H9 (cell line): ENCODE measurements around the gene SAMD15. TPM values are rescaled to one million over a fixed set of nuclear protein-coding genes. Genes with fewer than 3 reads are reported as not detected.

Experiments
- DNase-seq: peaks from one replicate; pipeline ENCODE4 v3.0.0-alpha.2; 2017
- H2AFZ ChIP-seq: one replicate; pipeline ENCODE4 v1.6.1; 2013; ENCODE audit warnings: mild to moderate bottlenecking, low read length, control low read depth, moderate library complexity
- H2AK5ac ChIP-seq: 2 replicates; pipeline ENCODE4 v1.6.1; 2013; ENCODE audit warnings: low read length, control low read depth, mixed read lengths; ENCODE audit not compliant: insufficient read length
- H2BK120ac ChIP-seq: one replicate; pipeline ENCODE4 v1.6.1; 2013; ENCODE audit warnings: low read depth, mild to moderate bottlenecking, low read length, control low read depth, inconsistent platforms; ENCODE audit not compliant: poor library complexity, severe bottlenecking
- H2BK12ac ChIP-seq: 2 replicates; pipeline ENCODE4 v1.6.1; 2013; ENCODE audit warnings: low read length, control low read depth, mixed read lengths, low read depth; ENCODE audit not compliant: insufficient read length
- H2BK15ac ChIP-seq: 2 replicates; pipeline ENCODE4 v1.6.1; 2013; ENCODE audit warnings: low read depth, low read length, control low read depth
- H2BK20ac ChIP-seq: one replicate; pipeline ENCODE4 v1.6.1; 2013; ENCODE audit warnings: low read depth, mild to moderate bottlenecking, low read length, control low read depth, inconsistent platforms; ENCODE audit not compliant: poor library complexity, severe bottlenecking
- H2BK5ac ChIP-seq: 2 replicates; pipeline ENCODE4 v1.6.1; 2013; ENCODE audit warnings: low read length, control low read depth, mixed read lengths; ENCODE audit not compliant: insufficient read length
- H3K14ac ChIP-seq: 2 replicates; pipeline ENCODE4 v1.6.1; 2013; ENCODE audit warnings: low read length, control low read depth; ENCODE audit not compliant: insufficient read depth
- H3K18ac ChIP-seq: 2 replicates; pipeline ENCODE4 v1.6.1; 2013; ENCODE audit warnings: low read depth, mild to moderate bottlenecking, mixed read lengths, low read length, control low read depth; ENCODE audit not compliant: insufficient read length
- H3K23ac ChIP-seq: 2 replicates; pipeline ENCODE4 v1.6.1; 2013; ENCODE audit warnings: low read length, control low read depth, mixed read lengths, low read depth; ENCODE audit not compliant: insufficient read length
- H3K23me2 ChIP-seq: 2 replicates; pipeline ENCODE4 v1.6.1; 2013; ENCODE audit warnings: low read depth, mild to moderate bottlenecking, mixed read lengths, low read length, control low read depth; ENCODE audit not compliant: insufficient read length, poor library complexity, severe bottlenecking
- H3K27ac ChIP-seq: 2 replicates; pipeline ENCODE4 v1.5.1; 2013; ENCODE audit warnings: low read length, control low read depth, mixed read lengths, low read depth; ENCODE audit not compliant: insufficient read length
- H3K27me3 ChIP-seq: 2 replicates; pipeline ENCODE4 v1.6.1; 2013; ENCODE audit warnings: low read length, control low read depth, inconsistent platforms; ENCODE audit not compliant: insufficient read depth
- H3K4ac ChIP-seq: 2 replicates; pipeline ENCODE4 v1.6.1; 2013; ENCODE audit warnings: low read depth, mild to moderate bottlenecking, control low read depth, inconsistent platforms, low read length, moderate library complexity
- H3K4me1 ChIP-seq: 2 replicates; pipeline ENCODE4 v1.6.1; 2013; ENCODE audit warnings: low read length, control low read depth, inconsistent platforms; ENCODE audit not compliant: insufficient read depth
- H3K4me2 ChIP-seq: 2 replicates; pipeline ENCODE4 v1.6.1; 2013; ENCODE audit warnings: low read length, control low read depth, mixed read lengths; ENCODE audit not compliant: insufficient read length, insufficient read depth
- H3K56ac ChIP-seq: 2 replicates; pipeline ENCODE4 v1.6.1; 2013; ENCODE audit warnings: low read depth, mild to moderate bottlenecking, mixed read lengths, low read length, control low read depth; ENCODE audit not compliant: insufficient read length
- H3K79me1 ChIP-seq: 2 replicates; pipeline ENCODE4 v1.6.1; 2013; ENCODE audit warnings: low read depth, mild to moderate bottlenecking, moderate library complexity, low read length, control low read depth, inconsistent platforms; ENCODE audit not compliant: insufficient read depth, poor library complexity, severe bottlenecking
- H3K79me2 ChIP-seq: 2 replicates; pipeline ENCODE4 v1.6.1; 2013; ENCODE audit warnings: low read length, control low read depth, inconsistent platforms; ENCODE audit not compliant: insufficient read depth
- H3K9ac ChIP-seq: 2 replicates; pipeline ENCODE4 v1.6.1; 2013; ENCODE audit warnings: low read length, control low read depth, mixed read lengths; ENCODE audit not compliant: insufficient read length; ENCODE audit errors: extremely low read depth
- H3K9me3 ChIP-seq: one replicate; pipeline ENCODE4 v1.6.1; 2013; ENCODE audit warnings: low read depth, low read length, inconsistent platforms; ENCODE audit not compliant: control insufficient read depth
- H3T11ph ChIP-seq: one replicate; pipeline ENCODE4 v1.6.1; 2013; ENCODE audit warnings: mild to moderate bottlenecking, low read length, control low read depth, inconsistent platforms
- H4K20me1 ChIP-seq: one replicate; pipeline ENCODE4 v1.6.1; 2013; ENCODE audit not compliant: control insufficient read depth, insufficient read length, insufficient read depth
- H4K5ac ChIP-seq: 2 replicates; pipeline ENCODE4 v1.6.1; 2013; ENCODE audit warnings: low read depth, mild to moderate bottlenecking, mixed read lengths, low read length, control low read depth; ENCODE audit not compliant: insufficient read length
- H4K8ac ChIP-seq: replicated peaks from 2 replicates; pipeline ENCODE4 v1.6.1; 2013; ENCODE audit warnings: low read length, control low read depth, mixed read lengths, low read depth; ENCODE audit not compliant: insufficient read length
- H4K91ac ChIP-seq: 2 replicates; pipeline ENCODE4 v1.6.1; 2013; ENCODE audit warnings: low read depth, mild to moderate bottlenecking, moderate library complexity, mixed read lengths, low read length, control low read depth; ENCODE audit not compliant: insufficient read length
- H3K27ac Mint-ChIP-seq, 3 experiments: 2 replicates in 2 of 3; 3 replicates in 1 of 3; pipeline ENCODE4 v1.8.0; 2020 to 2021; ENCODE audit warnings: mixed read lengths in 3 of 3, mild to moderate bottlenecking in 1 of 3, moderate library complexity in 1 of 3
- H3K27me3 Mint-ChIP-seq: 2 replicates; pipeline ENCODE4 v1.8.0; 2021; ENCODE audit warnings: low read depth, mild to moderate bottlenecking, moderate library complexity, mixed read lengths
- H3K36me3 Mint-ChIP-seq, 3 experiments: 2 replicates in 2 of 3; 3 replicates in 1 of 3; pipeline ENCODE4 v1.8.0; 2020 to 2021; ENCODE audit warnings: low read depth in 3 of 3, mixed read lengths in 3 of 3; ENCODE audit not compliant: insufficient read depth in 1 of 3
- H3K4me1 Mint-ChIP-seq, 2 experiments: 2 replicates each; pipeline ENCODE4 v1.8.0; 2020; ENCODE audit warnings: mixed read lengths in 2 of 2
- H3K4me3 Mint-ChIP-seq, 2 experiments: 2 replicates in 1 of 2; 3 replicates in 1 of 2; pipeline ENCODE4 v1.8.0; 2020 to 2021; ENCODE audit warnings: mild to moderate bottlenecking in 2 of 2, mixed read lengths in 2 of 2, moderate library complexity in 1 of 2
- H3K9me3 Mint-ChIP-seq, 2 experiments: 2 replicates in 1 of 2; 3 replicates in 1 of 2; pipeline ENCODE4 v1.8.0; 2020; ENCODE audit warnings: mild to moderate bottlenecking in 2 of 2, mixed read lengths in 2 of 2, moderate library complexity in 1 of 2
- CTCF ChIP-seq: fragments of 200-600 bp; sonication (generic); conservative IDR thresholded peaks from 3 replicates; pipeline ENCODE4 v1.8.0; 2021; ENCODE audit warnings: antibody characterized with exemption, mild to moderate bottlenecking
- WGBS: extraction: QIAGEN DNeasy Blood & Tissue Kit; methylation state at CpG from one replicate; pipeline ENCODE4 v1.1.7; 2013; ENCODE audit warnings: missing lambda C conversion rate, low lambda C conversion rate, mixed read lengths; ENCODE audit not compliant: insufficient read length; ENCODE audit errors: extremely low coverage; 5-methylcytosine and 5-hydroxymethylcytosine counted together
- total RNA-seq: library from RNA; stranded (reverse); gene quantifications from 2 replicates; pipeline ENCODE4 v1.2.1, GENCODE V29; 2021

SAMD15 gene
- total RNA-seq, 1 experiment from 2014 or later, result 1.1 TPM

- Histone ChIP-seq H3K4me1 (peaks cover 21% of the 10 kb centered on the region; the same call in 1 of the 2 replicates), H2BK120ac (no peak overlapping the region), H3K4ac (no peak overlapping the region), H3K18ac (no peak overlapping the region), H3K23ac (no peak overlapping the region), H4K5ac (no peak overlapping the region), H3K79me2 (no peaks in the 10 kb centered on the region), H2BK12ac (no peak overlapping the region), H3T11ph (no peak overlapping the region), H4K8ac (no peak overlapping the region), H3K4me2 (no peak overlapping the region), H2BK15ac (no peak overlapping the region), H3K9me3 (no peaks in the 10 kb centered on the region), H3K27me3 (no peaks in the 10 kb centered on the region), H2AFZ (no peak overlapping the region), H3K56ac (no peak overlapping the region), H3K23me2 (no peaks in the 10 kb centered on the region), H2AK5ac (no peak overlapping the region), H4K91ac (no peak overlapping the region), H3K27ac (no peak overlapping the region), H3K9ac (no peak overlapping the region), H2BK5ac (no peak overlapping the region), H4K20me1 (no peaks in the 10 kb centered on the region), H3K79me1 (no peaks in the 10 kb centered on the region), H2BK20ac (no peak overlapping the region), H3K14ac (no peak overlapping the region)
- H3K4me1 Mint-ChIP-seq, result peaks cover 51 to 53% of the 10 kb centered on the region in 2 experiments
- no peak for DNase-seq
- TF ChIP-seq CTCF, result no peak
- peaks cover 19 to 31% (median 23%) of the 10 kb centered on the region in 3 experiments for H3K36me3 Mint-ChIP-seq
- H3K9me3 Mint-ChIP-seq, result no peaks in the 10 kb centered on the region
- no peak overlapping the region for H3K27ac Mint-ChIP-seq
- H3K4me3 Mint-ChIP-seq, result no peak overlapping the region
- H3K27me3 Mint-ChIP-seq, result no peaks in the 10 kb centered on the region
- WGBS, result no CpG with 5 or more reads among the region's 2 CpGs
Measured at GRCh38 chr14:77343662-77344061, 33.5 kb upstream of the SAMD15 start.
